H9 (cell line): ENCODE data around the gene CMYA5. TPM values are rescaled to one million over a fixed set of nuclear protein-coding genes. Genes with fewer than 3 reads are reported as not detected.

Source experiments
- DNase-seq: peaks from one replicate; pipeline ENCODE4 v3.0.0-alpha.2; 2017
- H2AFZ ChIP-seq: one replicate; pipeline ENCODE4 v1.6.1; 2013; ENCODE audit warnings: mild to moderate bottlenecking, low read length, control low read depth, moderate library complexity
- H2AK5ac ChIP-seq: 2 replicates; pipeline ENCODE4 v1.6.1; 2013; ENCODE audit warnings: low read length, control low read depth, mixed read lengths; ENCODE audit not compliant: insufficient read length
- H2BK120ac ChIP-seq: one replicate; pipeline ENCODE4 v1.6.1; 2013; ENCODE audit warnings: low read depth, mild to moderate bottlenecking, low read length, control low read depth, inconsistent platforms; ENCODE audit not compliant: poor library complexity, severe bottlenecking
- H2BK12ac ChIP-seq: 2 replicates; pipeline ENCODE4 v1.6.1; 2013; ENCODE audit warnings: low read length, control low read depth, mixed read lengths, low read depth; ENCODE audit not compliant: insufficient read length
- H2BK15ac ChIP-seq: 2 replicates; pipeline ENCODE4 v1.6.1; 2013; ENCODE audit warnings: low read depth, low read length, control low read depth
- H2BK20ac ChIP-seq: one replicate; pipeline ENCODE4 v1.6.1; 2013; ENCODE audit warnings: low read depth, mild to moderate bottlenecking, low read length, control low read depth, inconsistent platforms; ENCODE audit not compliant: poor library complexity, severe bottlenecking
- H2BK5ac ChIP-seq: 2 replicates; pipeline ENCODE4 v1.6.1; 2013; ENCODE audit warnings: low read length, control low read depth, mixed read lengths; ENCODE audit not compliant: insufficient read length
- H3K14ac ChIP-seq: 2 replicates; pipeline ENCODE4 v1.6.1; 2013; ENCODE audit warnings: low read length, control low read depth; ENCODE audit not compliant: insufficient read depth
- H3K18ac ChIP-seq: 2 replicates; pipeline ENCODE4 v1.6.1; 2013; ENCODE audit warnings: low read depth, mild to moderate bottlenecking, mixed read lengths, low read length, control low read depth; ENCODE audit not compliant: insufficient read length
- H3K23ac ChIP-seq: 2 replicates; pipeline ENCODE4 v1.6.1; 2013; ENCODE audit warnings: low read length, control low read depth, mixed read lengths, low read depth; ENCODE audit not compliant: insufficient read length
- H3K23me2 ChIP-seq: 2 replicates; pipeline ENCODE4 v1.6.1; 2013; ENCODE audit warnings: low read depth, mild to moderate bottlenecking, mixed read lengths, low read length, control low read depth; ENCODE audit not compliant: insufficient read length, poor library complexity, severe bottlenecking
- H3K27ac ChIP-seq: 2 replicates; pipeline ENCODE4 v1.5.1; 2013; ENCODE audit warnings: low read length, control low read depth, mixed read lengths, low read depth; ENCODE audit not compliant: insufficient read length
- H3K27me3 ChIP-seq: 2 replicates; pipeline ENCODE4 v1.6.1; 2013; ENCODE audit warnings: low read length, control low read depth, inconsistent platforms; ENCODE audit not compliant: insufficient read depth
- H3K4ac ChIP-seq: 2 replicates; pipeline ENCODE4 v1.6.1; 2013; ENCODE audit warnings: low read depth, mild to moderate bottlenecking, control low read depth, inconsistent platforms, low read length, moderate library complexity
- H3K4me1 ChIP-seq: 2 replicates; pipeline ENCODE4 v1.6.1; 2013; ENCODE audit warnings: low read length, control low read depth, inconsistent platforms; ENCODE audit not compliant: insufficient read depth
- H3K4me2 ChIP-seq: 2 replicates; pipeline ENCODE4 v1.6.1; 2013; ENCODE audit warnings: low read length, control low read depth, mixed read lengths; ENCODE audit not compliant: insufficient read length, insufficient read depth
- H3K56ac ChIP-seq: 2 replicates; pipeline ENCODE4 v1.6.1; 2013; ENCODE audit warnings: low read depth, mild to moderate bottlenecking, mixed read lengths, low read length, control low read depth; ENCODE audit not compliant: insufficient read length
- H3K79me1 ChIP-seq: 2 replicates; pipeline ENCODE4 v1.6.1; 2013; ENCODE audit warnings: low read depth, mild to moderate bottlenecking, moderate library complexity, low read length, control low read depth, inconsistent platforms; ENCODE audit not compliant: insufficient read depth, poor library complexity, severe bottlenecking
- H3K79me2 ChIP-seq: 2 replicates; pipeline ENCODE4 v1.6.1; 2013; ENCODE audit warnings: low read length, control low read depth, inconsistent platforms; ENCODE audit not compliant: insufficient read depth
- H3K9ac ChIP-seq: 2 replicates; pipeline ENCODE4 v1.6.1; 2013; ENCODE audit warnings: low read length, control low read depth, mixed read lengths; ENCODE audit not compliant: insufficient read length; ENCODE audit errors: extremely low read depth
- H3K9me3 ChIP-seq: one replicate; pipeline ENCODE4 v1.6.1; 2013; ENCODE audit warnings: low read depth, low read length, inconsistent platforms; ENCODE audit not compliant: control insufficient read depth
- H3T11ph ChIP-seq: one replicate; pipeline ENCODE4 v1.6.1; 2013; ENCODE audit warnings: mild to moderate bottlenecking, low read length, control low read depth, inconsistent platforms
- H4K20me1 ChIP-seq: one replicate; pipeline ENCODE4 v1.6.1; 2013; ENCODE audit not compliant: control insufficient read depth, insufficient read length, insufficient read depth
- H4K5ac ChIP-seq: 2 replicates; pipeline ENCODE4 v1.6.1; 2013; ENCODE audit warnings: low read depth, mild to moderate bottlenecking, mixed read lengths, low read length, control low read depth; ENCODE audit not compliant: insufficient read length
- H4K8ac ChIP-seq: replicated peaks from 2 replicates; pipeline ENCODE4 v1.6.1; 2013; ENCODE audit warnings: low read length, control low read depth, mixed read lengths, low read depth; ENCODE audit not compliant: insufficient read length
- H4K91ac ChIP-seq: 2 replicates; pipeline ENCODE4 v1.6.1; 2013; ENCODE audit warnings: low read depth, mild to moderate bottlenecking, moderate library complexity, mixed read lengths, low read length, control low read depth; ENCODE audit not compliant: insufficient read length
- H3K27ac Mint-ChIP-seq, 3 experiments: 2 replicates in 2 of 3; 3 replicates in 1 of 3; pipeline ENCODE4 v1.8.0; 2020 to 2021; ENCODE audit warnings: mixed read lengths in 3 of 3, mild to moderate bottlenecking in 1 of 3, moderate library complexity in 1 of 3
- H3K27me3 Mint-ChIP-seq: 2 replicates; pipeline ENCODE4 v1.8.0; 2021; ENCODE audit warnings: low read depth, mild to moderate bottlenecking, moderate library complexity, mixed read lengths
- H3K36me3 Mint-ChIP-seq, 3 experiments: 2 replicates in 2 of 3; 3 replicates in 1 of 3; pipeline ENCODE4 v1.8.0; 2020 to 2021; ENCODE audit warnings: low read depth in 3 of 3, mixed read lengths in 3 of 3; ENCODE audit not compliant: insufficient read depth in 1 of 3
- H3K4me1 Mint-ChIP-seq, 2 experiments: 2 replicates each; pipeline ENCODE4 v1.8.0; 2020; ENCODE audit warnings: mixed read lengths in 2 of 2
- H3K4me3 Mint-ChIP-seq, 2 experiments: 2 replicates in 1 of 2; 3 replicates in 1 of 2; pipeline ENCODE4 v1.8.0; 2020 to 2021; ENCODE audit warnings: mild to moderate bottlenecking in 2 of 2, mixed read lengths in 2 of 2, moderate library complexity in 1 of 2
- H3K9me3 Mint-ChIP-seq, 2 experiments: 2 replicates in 1 of 2; 3 replicates in 1 of 2; pipeline ENCODE4 v1.8.0; 2020; ENCODE audit warnings: mild to moderate bottlenecking in 2 of 2, mixed read lengths in 2 of 2, moderate library complexity in 1 of 2
- WGBS: extraction: QIAGEN DNeasy Blood & Tissue Kit; methylation state at CpG from one replicate; pipeline ENCODE4 v1.1.7; 2013; ENCODE audit warnings: missing lambda C conversion rate, low lambda C conversion rate, mixed read lengths; ENCODE audit not compliant: insufficient read length; ENCODE audit errors: extremely low coverage; 5-methylcytosine and 5-hydroxymethylcytosine counted together
- total RNA-seq: library from RNA; stranded (reverse); gene quantifications from 2 replicates; pipeline ENCODE4 v1.2.1, GENCODE V29; 2021
- TF ChIP-seq, protein P1 (sequence below): fragments of 200-600 bp; sonication (generic); conservative IDR thresholded peaks from 3 replicates; pipeline ENCODE4 v1.8.0; 2021; ENCODE audit warnings: antibody characterized with exemption, mild to moderate bottlenecking

Gene CMYA5
- total RNA-seq, 1 experiment from 2014 or later: 1.8 TPM

DNA sequence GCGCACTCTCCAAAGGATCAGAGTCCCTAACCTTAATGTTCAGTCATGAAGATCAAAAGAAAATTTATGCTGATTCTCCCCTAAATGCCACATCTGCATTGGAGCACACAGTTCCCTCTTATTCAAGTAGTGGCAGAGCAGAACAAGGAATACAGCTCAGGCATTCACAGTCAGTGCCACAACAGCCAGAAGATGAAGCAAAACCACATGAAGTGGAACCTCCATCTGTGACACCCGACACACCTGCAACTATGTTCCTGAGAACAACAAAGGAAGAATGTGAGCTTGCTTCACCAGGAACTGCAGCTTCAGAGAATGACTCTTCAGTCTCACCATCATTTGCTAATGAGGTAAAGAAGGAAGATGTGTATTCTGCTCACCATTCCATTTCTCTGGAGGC lies 40.0 kb downstream of the CMYA5 start:
- no peak overlapping the region for H4K91ac ChIP-seq
- H4K5ac ChIP-seq: no peak overlapping the region
- H3K14ac ChIP-seq: no peak overlapping the region
- H3K4me1 ChIP-seq: no peaks in the 10 kb centered on the region
- H3K4me1 Mint-ChIP-seq: no peaks in the 10 kb centered on the region
- H2BK12ac ChIP-seq: no peak overlapping the region
- WGBS: no CpG with 5 or more reads among the region's 2 CpGs
- H3K36me3 Mint-ChIP-seq: no peaks in the 10 kb centered on the region; a peak in 1 of 7 replicates
- H3K79me2 ChIP-seq: no peaks in the 10 kb centered on the region
- no peak overlapping the region for H3K56ac ChIP-seq
- no peaks in the 10 kb centered on the region for H4K20me1 ChIP-seq
- H2AFZ ChIP-seq: no peak overlapping the region
- no peaks in the 10 kb centered on the region for H3K79me1 ChIP-seq
- H2BK120ac ChIP-seq: no peak overlapping the region
- no peaks in the 10 kb centered on the region for H3K9me3 ChIP-seq
- H3T11ph ChIP-seq: no peak overlapping the region
- H3K23me2 ChIP-seq: no peaks in the 10 kb centered on the region
- TF ChIP-seq, protein P1, sequence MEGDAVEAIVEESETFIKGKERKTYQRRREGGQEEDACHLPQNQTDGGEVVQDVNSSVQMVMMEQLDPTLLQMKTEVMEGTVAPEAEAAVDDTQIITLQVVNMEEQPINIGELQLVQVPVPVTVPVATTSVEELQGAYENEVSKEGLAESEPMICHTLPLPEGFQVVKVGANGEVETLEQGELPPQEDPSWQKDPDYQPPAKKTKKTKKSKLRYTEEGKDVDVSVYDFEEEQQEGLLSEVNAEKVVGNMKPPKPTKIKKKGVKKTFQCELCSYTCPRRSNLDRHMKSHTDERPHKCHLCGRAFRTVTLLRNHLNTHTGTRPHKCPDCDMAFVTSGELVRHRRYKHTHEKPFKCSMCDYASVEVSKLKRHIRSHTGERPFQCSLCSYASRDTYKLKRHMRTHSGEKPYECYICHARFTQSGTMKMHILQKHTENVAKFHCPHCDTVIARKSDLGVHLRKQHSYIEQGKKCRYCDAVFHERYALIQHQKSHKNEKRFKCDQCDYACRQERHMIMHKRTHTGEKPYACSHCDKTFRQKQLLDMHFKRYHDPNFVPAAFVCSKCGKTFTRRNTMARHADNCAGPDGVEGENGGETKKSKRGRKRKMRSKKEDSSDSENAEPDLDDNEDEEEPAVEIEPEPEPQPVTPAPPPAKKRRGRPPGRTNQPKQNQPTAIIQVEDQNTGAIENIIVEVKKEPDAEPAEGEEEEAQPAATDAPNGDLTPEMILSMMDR: no peak
- H2AK5ac ChIP-seq: no peak overlapping the region
- no peak overlapping the region for H3K4ac ChIP-seq
- peaks cover 0 to 2% of the 10 kb centered on the region in 2 experiments; a peak in 2 of 5 replicates for H3K9me3 Mint-ChIP-seq
- H2BK5ac ChIP-seq: no peak overlapping the region
- H2BK15ac ChIP-seq: no peak overlapping the region
- no peak overlapping the region for H3K4me2 ChIP-seq
- no peak for DNase-seq
- H3K27ac Mint-ChIP-seq: no peak overlapping the region
- peaks cover 32% of the 10 kb centered on the region for H3K27me3 Mint-ChIP-seq
- H3K4me3 Mint-ChIP-seq: no peak overlapping the region
- no peak overlapping the region for H2BK20ac ChIP-seq
- H3K18ac ChIP-seq: no peak overlapping the region
- no peaks in the 10 kb centered on the region for H3K27me3 ChIP-seq
- H3K23ac ChIP-seq: no peak overlapping the region
- H3K27ac ChIP-seq: no peak overlapping the region
- no peak overlapping the region for H4K8ac ChIP-seq
- H3K9ac ChIP-seq: no peak overlapping the region
